HG02938 (cell line): ENCODE measurements around the gene CCL27.

Experiments
- ATAC-seq: cut with Tn5 transposase; IDR thresholded peaks from one replicate; pipeline ENCODE4 v1.9.1; 2021; ENCODE audit warnings: mild to moderate bottlenecking, moderate library complexity; ENCODE audit not compliant: unreplicated experiment

CCL27 gene, protein sequence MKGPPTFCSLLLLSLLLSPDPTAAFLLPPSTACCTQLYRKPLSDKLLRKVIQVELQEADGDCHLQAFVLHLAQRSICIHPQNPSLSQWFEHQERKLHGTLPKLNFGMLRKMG

DNA sequence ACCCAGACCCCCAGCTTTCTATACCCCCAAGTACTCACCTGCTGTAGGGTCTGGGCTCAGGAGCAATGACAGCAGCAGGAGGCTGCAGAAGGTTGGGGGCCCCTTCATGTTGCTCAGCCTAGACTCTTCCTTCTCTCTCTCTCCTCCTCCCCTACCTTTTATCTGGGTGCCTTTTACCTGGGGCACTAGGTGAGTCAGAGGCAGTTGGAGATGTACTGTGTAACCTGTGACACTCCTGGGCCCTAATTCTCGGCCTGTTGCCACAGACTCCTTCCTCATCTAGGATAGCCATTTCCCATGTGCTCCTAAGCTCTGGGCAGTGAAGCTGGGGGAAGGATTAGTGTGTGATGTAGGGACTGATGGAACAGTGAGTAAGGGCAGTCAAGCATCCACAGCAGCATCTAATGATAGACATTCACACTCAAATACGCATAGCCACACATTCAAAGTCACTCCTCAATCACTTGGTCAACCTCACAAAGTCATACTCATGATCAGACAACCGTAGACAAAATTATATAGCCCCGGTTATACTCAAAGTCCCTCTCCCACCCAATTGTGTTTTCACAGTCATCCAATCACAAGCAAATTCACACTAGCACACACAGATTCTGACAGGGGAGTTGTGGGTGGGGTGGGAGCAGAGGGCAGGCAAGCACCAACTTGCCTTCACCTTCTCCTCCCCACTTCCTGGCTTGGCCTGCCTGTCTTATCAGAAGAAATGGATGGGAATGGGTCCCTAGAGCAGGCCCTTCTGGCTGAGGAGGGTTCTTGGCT is at the start of gene CCL27:
TSS of gene CCL27 (minus strand) at position 132 of the 777 bp plus-strand sequence. CDS start at position 108, 24 bp downstream.
- no peak for ATAC-seq

DNA sequence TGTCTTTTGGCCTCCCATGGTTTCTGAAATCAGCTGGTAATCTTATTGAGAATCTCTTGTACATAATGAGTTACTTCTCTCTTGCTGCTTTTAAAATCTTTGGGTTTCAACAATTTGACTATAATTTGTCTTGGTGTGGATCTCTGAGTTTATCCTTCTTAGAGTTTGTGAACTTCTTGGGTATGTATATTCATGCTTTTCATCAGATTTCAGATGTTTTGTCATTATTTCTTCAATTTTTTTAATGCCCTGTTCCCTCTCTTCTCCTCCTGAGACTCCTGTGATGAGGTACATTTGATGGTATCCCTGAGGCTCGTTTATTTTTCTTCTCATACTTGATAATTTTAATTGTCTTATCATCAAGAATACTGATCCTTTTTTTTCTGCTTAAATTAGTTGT is 49.7 kb upstream of the CCL27 start:
- no peak for ATAC-seq

DNA sequence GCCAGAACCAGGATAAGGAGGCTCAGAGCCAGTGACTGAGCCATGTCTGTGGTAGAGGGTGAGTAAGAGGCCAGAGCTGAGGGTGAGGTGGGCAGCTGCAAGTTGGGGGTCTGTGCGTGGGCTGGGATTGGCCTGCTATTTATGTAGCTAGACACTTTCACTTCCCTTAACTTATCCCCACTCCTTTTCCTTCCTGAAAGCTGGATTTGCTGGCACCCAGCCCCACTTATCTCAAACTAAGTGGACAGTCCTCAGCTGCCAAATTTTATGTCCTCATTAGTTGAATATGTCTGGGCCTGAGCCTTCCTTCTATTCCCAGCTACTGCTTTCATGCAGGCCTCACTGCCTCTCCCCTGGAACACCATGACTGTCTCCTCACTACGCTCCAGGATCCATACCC is 47.6 kb upstream of the CCL27 start, which contains the start of gene CCL21:
TSS of gene CCL21 (minus strand) at position 114 of the 400 bp plus-strand sequence. CDS start at position 44, 70 bp downstream.
- ATAC-seq, result no peak

DNA sequence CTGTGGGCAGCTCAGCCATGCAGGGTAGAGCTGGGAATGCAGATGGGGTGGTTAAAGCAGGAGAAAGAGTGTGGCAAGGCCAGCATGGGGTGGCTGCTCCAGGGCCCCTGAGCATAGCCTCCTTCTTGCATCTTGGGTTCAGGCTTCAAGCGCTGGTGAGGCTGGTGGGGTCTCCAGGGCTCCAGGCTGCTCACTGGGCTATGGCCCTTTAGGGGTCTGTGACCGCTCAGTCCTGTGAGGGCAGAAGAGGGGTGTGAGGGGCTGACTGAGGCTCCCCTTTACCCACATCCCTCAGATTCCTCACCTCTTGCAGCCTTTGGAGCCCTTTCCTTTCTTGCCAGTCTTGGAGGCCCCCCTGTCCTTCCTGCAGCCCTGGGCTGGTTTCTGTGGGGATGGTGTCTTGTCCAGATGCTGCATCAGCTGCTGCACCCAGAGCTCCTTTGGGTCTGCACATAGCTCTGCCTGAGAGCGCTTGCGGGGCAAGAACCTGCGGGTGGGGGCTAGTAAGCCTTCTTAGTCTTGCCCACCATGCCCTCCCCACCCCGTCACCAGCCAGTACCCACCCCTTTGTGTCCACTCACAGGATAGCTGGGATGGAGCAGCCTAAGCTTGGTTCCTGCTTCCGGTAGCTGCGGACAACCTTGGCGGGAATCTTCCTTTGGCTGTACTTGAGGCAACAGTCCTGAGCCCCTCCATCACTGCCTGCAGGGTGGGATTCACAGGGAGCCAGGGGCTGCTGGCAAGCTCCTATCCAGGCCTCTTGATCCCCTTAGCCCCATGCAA is 46.9 kb upstream of the CCL27 start:
- ATAC-seq, result no peak

DNA sequence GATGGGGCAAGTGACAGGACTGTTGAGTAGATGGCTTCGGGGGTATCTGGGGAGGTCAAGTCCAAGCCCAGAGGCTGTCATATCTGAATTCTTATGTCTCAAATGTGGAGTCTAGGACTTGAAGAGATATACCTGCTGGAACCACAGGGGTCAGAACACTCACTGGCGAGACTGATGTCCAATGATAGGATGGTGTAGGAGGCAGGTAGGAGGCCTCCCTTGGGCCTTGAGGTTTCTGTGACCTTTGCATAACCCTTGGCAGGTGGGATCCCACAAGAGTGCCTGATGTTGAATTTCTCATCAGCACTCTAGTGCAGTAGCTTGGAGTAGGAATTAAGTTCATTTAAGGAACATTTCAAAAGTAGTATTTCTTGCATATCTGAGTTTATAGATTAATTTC is 44.7 kb upstream of the CCL27 start:
- ATAC-seq, result no peak

DNA sequence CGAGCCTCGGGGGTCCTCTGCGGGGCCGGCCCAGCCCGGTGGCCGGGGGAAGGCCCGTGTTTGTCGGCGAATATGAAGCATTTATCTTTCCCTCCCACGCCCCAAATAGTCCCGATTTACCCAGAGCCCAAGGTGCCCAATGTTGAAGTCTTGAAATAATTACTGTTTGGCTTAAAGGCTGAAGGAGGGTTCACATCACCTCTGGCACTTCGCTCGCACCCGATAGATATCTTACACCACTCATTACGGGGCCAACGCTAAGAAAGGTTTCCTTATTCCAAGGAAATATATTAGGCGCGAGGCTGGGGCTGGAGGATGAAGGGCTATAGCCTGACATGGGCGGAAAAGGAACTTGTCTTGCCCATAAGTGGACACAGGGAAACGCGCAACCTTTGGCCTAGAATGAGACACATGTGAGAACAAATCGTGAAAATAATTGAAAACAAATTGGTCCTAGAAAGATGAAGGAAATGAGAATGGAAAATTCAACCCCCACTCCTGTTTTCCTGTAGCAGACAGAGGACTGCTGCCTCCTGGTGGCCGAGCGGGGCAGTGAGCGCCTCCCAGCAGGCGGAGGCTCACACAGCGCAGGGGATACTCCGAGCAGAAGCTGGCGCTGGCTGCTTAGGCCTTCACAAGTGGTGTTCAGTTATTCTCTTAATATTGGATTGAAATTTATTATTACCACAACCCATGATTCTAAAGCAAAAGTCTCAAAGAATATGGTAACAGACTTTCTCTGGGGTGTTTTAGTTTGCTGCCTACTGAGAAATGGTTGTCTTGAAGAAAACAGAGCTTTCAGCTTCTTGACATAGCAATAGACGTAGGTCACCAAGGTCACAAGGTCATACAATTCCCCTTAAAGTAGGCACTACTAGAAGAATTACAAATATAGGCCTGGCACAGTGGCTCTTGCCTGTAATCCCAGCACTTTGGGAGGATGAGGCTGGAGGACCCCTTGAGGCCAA is 39.6 kb upstream of the CCL27 start:
- ATAC-seq, result no peak

DNA sequence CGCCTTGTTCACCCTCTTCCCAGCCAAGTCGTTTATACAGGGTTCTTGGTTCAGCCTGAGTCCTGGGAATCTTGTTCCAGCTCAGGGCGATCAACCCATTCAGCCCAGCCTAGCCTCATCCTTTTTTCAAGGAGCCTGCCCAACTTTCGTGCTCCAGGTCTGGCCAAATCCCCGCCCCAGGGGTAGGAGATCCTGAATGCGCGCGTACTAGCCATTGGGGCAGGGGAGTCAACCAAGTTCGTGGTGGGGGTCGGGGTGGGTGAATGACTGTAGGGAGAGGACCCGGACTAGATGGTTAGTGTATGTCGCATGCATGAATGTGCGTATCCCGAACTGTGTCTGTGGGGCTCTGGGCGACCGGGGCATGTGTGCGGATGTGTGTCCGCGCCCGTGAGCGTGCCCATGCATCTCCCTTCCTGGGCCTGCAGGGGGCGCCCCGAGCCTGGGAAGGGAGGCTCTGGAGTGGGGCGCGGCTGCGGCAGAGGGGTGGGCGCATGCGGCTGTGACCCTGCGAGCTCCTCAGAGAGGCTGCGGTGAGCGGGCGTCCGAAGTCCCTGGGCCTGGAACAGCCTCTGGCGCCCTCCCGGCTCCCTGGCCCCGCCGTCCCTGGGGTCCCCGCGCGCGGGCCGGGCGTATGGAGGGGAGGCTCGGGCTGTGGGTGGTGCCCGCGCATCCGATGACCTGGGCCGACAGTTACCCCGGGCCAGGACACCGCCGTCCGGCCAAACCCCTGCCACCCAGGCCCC is 38.7 kb upstream of the CCL27 start:
- ATAC-seq, result no peak

DNA sequence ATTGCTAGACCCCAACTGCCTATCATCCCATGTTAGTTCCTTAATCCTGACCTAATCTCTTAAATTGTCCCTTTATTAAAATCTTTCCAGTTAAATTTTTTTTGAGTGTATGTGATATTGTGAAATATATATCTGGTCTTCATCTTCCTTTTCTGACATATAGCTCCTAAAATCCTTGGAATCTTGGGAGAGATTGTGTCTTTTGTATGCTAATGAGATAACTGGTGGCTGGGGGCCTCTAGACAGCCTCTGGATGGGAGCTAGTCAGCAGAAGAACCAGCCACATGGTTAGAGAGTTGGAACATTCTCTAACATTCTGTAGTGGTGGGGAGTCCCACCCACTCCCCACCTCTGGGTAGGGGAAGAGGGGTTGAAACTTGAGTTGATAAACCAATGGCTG is 32.4 kb upstream of the CCL27 start:
- ATAC-seq, result no peak

DNA sequence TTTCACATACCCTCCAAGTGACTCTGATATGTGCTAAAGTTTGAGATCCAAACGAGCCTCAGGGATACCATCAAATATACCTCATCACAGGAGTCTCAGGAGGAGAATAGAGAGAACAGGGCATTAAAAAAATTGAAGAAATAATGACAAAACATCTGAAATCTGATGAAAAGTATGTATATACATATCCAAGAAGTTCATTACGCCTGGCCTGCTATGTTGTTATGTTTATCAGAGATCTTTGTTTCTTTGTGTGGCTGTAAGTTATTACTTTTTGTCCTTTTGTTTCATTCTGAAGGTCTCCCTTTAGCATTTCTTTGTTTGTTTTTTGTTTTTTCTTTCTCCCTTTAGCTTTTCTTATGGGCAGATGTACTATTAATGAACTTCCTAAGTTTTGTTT is 31.1 kb upstream of the CCL27 start:
- no peak for ATAC-seq

DNA sequence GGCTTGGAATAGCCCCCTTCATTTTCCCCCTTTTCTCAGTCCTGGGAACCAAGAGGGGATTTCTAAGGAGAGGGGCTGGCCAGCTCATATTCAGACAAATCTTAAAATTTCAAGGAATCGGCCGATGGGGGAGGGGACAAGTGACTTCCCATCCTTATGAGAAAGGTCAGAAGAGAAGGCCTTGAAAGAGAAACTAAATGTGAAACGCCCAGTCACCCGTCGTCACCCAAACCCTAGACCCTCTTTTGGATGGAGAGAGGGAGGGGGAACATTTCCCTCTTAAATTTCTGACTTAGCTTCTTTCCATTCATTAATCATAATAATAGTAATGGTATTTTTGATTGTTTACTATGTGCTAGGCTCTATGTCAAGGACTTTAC is 29.5 kb upstream of the CCL27 start:
- ATAC-seq, result no peak

DNA sequence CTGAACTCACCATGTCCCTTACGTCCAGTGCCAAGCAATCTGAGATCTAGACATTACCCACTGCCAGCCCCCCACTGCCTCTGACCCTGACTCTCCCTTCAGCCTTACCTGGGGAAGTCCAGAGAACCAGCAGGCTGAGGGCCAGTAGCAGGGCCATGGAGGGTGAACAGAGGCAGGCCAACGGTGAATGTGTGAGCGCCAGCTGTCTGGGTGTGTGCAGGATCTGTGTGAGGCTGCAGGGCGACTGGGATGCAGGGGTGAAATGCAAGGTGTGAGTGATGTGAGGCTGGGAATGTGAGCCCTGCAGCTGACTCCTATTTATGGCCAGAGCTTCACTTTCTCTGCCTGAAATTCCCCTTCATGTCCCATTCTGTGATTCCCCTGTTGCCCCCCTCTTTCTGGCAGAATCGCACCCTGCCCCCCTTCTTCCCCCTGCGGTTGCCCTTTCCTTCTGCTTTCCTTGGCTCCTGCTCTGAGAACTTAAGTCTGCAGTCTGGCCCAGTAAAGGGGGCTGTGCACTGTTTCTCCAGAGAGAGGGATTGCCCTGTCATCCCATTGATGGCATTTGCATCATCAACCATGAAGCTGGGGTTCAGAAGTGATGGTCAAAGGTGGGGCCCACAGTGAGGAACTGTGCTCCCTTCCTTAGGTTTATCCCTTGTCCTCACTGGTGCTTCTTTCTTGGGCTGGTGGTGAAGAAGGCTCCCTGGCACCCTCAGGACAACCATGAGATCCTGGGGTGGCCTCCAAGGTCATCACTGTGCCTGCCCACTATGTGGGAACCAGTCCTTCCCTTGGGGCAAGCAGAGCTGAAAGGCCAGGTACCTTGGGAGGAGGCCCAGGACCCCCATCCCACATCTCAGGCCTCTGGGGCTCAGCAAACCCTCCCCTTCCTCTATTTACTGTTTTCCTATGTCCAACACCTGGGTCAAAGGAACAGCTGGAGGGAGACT is 28.8 kb upstream of the CCL27 start, which contains the start of gene CCL19:
TSS of gene CCL19 (minus strand) at position 294 of the 953 bp plus-strand sequence. CDS start at position 157, 137 bp downstream.
- ATAC-seq, result no peak

DNA sequence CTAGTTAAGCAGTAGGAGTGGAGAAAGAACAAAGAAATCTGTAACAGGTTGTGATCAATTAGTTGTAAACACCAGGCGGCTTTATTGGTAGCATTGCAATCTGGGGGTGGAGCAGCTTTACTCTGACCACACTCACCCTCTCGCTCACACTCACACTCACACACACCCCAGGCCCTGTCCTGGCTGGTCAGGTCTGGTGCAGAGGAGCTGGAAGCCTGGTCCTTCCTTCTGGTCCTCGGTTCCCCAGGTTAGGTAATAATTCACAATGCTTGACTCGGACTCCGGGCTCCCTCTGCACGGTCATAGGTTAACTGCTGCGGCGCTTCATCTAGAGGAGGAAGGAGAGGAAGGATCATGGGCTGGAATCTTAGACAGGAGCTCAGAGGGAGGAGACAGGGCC is 27.1 kb upstream of the CCL27 start:
- ATAC-seq, result no peak

DNA sequence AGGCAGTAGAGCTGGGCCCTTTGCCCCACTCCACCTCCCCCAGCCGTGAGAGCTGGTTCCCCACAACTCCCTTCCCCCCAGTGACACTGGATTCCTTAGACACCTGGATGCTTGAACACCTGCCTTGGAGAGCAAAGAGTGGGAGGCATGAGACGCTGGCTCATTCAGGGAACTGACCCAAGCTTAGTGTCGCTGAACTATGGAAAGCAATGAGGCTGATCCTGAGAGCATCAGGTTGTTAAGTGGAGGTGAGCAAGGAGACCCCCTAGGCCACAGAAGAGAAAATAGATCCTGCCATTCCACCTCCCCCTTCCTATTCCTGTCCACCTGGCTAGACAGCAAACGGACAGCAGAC is 26.6 kb upstream of the CCL27 start:
- no peak for ATAC-seq

DNA sequence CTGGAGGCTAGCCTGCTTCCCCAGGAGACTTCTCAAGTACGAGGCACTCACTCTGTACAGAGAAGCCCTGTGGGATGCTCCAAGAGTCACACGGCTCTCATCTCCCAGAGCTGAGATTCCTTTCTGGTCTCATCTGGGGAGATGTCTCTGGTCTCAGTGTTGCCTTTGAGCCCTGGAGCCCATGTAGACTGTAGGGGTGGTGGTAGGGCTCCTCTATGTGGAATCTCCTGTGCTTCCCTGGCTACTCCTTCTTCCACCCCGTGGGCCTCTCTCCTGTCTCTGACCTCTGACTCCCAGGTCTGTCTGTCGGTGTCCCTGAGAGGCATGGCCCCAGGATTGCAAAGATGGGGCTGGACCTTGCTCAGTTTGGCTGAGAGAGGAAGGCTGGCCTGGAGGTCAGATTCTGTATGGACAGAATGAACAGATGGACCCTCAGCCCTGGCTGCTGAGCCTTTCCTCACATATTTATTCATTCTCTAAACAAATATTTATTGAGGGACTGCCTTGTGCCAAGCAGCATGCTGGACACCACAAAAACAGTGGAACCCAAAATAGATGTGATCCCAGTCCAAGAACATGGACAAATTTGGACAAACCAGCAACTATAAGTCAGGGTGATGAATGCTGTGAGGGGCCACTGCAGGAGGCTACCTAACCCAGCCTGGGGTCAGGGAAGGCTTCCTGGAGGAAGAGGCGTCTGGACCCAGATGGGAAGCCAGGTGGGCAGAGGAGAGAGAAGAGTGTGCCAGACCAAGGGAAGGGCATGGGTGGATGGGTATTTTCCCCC is 26.1 kb upstream of the CCL27 start:
- no peak for ATAC-seq

DNA sequence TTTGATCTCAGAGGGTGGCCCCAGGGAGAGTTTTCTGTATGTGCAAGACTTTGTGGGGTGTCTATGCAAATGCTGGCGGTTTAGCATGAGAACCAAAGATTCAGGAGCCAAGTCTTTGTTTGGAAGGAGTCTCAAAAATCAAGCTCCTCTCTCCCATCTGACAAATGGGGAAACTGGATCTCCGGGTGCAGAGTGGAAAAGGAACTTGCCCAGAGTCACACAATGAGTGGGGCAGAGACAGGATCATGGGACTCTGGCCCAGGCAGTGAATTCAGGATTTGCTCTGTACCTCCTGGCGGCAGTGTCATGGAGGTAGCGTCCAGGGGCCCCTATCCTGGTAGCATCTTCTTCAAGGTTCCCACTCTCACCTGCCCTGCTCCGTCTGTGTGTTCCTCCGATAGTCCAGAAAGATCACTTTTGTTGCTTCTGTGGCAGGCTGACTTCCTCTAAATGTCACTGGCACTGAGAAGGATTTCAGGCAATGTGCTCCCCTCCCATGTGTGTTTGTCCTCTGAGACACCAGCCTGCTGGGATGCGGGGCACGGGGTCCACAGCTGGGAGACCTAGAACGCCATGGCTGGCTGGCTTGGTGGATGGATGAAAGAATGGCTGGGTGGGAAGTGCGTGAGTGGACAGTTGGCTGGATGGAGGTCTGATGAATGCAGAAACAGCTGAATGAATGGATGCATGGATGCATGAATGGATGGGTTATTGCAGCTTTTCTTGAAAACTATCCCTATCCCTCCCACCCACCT is 25.0 kb upstream of the CCL27 start:
- ATAC-seq, result no peak

DNA sequence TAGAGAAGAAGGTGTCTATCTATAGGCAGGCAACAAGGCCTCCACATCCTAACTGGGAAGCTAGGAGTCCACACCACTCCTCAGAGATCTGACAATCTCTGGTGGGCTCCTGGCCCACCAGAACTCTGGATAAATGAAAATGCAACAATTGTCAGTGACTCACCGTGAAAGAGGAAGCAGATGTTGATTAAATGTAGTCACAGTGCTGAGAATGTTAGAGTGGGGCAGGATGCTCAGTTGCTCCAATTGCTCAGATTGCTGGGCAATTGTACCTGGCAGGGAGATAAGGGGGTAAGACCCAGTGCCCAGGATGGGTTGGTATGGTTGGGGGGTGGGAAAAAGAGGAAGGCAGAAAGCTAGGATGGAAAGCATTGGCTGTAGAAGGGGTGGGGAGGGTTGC is 24.3 kb upstream of the CCL27 start:
- no peak for ATAC-seq

DNA sequence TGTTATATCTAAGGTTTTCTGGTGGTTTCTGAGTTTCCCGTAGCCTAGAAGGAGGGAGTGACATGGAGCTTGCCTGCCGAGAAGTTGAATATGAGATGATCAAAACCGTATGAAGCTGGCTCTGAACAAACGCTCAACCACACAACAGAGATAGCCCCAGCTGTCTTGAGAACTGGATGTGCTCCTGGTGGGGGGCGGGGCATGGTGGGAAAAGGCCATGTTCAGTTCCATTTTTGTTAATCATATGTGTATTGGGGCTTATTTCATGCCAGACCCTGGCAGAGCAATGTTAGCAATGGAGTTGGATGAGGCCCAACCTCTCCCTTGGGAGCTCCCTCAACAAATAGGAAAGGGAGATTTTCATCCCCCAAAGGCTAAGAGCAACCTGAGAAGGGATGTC is 23.8 kb upstream of the CCL27 start:
- no peak for ATAC-seq
